ENCODE measurements around the gene MYBPC1. TPM values are rescaled to one million over a fixed set of nuclear protein-coding genes. Genes with fewer than 3 reads are reported as not detected.
"Not testable (repeated sequence)": the region's sequence is repeated elsewhere in the genome, so short reads cannot be mapped to it uniquely, and the experiment has no call there.

The MYBPC1 gene
- 1 to 10 TPM in 1 of 3 donors, under 1 TPM in 1, not detected in 1; 0.39 to 1.7 TPM for polyA plus RNA-seq (ENCODE audit: insufficient read length in 3 of 3)
- long read RNA-seq, donor 1 = 0 reads
- long read RNA-seq, donor 2 = 0 reads
- long read RNA-seq, donor 3 = 0 reads
- long read RNA-seq, donor 4 = 0 reads
- long read RNA-seq, donor 5 = 0 reads
- long read RNA-seq, donor 6 = 0 reads
- long read RNA-seq, donor 7 = 0 reads
- long read RNA-seq, donor 8 = 0 reads
- long read RNA-seq, donor 9 = 0 reads
- long read RNA-seq, donor 10 = 0 reads
- long read RNA-seq, donor 11 = 0 reads
- long read RNA-seq, donor 12, partial matches to known transcripts = 25 of 25 reads
- long read RNA-seq, donor 12, other reads (novel, unspliced or antisense) = 0 of 25 reads
- long read RNA-seq, donor 13 = 0 reads
- long read RNA-seq, donor 14 = 0 reads
- long read RNA-seq, donor 15, partial matches to known transcripts = 7 of 8 reads
- long read RNA-seq, donor 15, other reads (novel, unspliced or antisense) = 0 of 8 reads
- long read RNA-seq, donor 16 = 0 reads

GRCh38 chr12:101594700-101595099 is at the start of gene MYBPC1:
MYBPC1 (plus strand) TSS chr12:101594971; CDS start chr12:101595071, 100 bp downstream.
- DNase-seq = no peak

- no peak for DNase-seq
Measured at GRCh38 chr12:101551362-101552114, 43.2 kb upstream of the MYBPC1 start.

GRCh38 chr12:101552277-101552676 is 42.5 kb upstream of the MYBPC1 start:
- peak; percentile 16 for DNase-seq

GRCh38 chr12:101557094-101557493 is 37.7 kb upstream of the MYBPC1 start:
- DNase-seq = no peak

- not testable (repeated sequence) for DNase-seq
Measured at GRCh38 chr12:101558726-101559125, 36.0 kb upstream of the MYBPC1 start.

GRCh38 chr12:101563212-101563611 is 31.6 kb upstream of the MYBPC1 start:
- no peak for DNase-seq

GRCh38 chr12:101564912-101565311 is 29.9 kb upstream of the MYBPC1 start:
- DNase-seq = no peak

- DNase-seq = no peak
Measured at GRCh38 chr12:101566318-101566717, 28.5 kb upstream of the MYBPC1 start.

GRCh38 chr12:101567918-101568317 is 26.9 kb upstream of the MYBPC1 start:
- DNase-seq = no peak

- peak; percentile 41 for DNase-seq
Measured at GRCh38 chr12:101570047-101570446, 24.7 kb upstream of the MYBPC1 start.

GRCh38 chr12:101571105-101571504 is 23.7 kb upstream of the MYBPC1 start:
- no peak for DNase-seq

GRCh38 chr12:101573743-101574142 is 21.0 kb upstream of the MYBPC1 start:
- no peak for DNase-seq

GRCh38 chr12:101578417-101578816 is 16.4 kb upstream of the MYBPC1 start:
- DNase-seq = no peak

- DNase-seq = no peak
Measured at GRCh38 chr12:101581190-101581589, 13.6 kb upstream of the MYBPC1 start.

- no peak for DNase-seq
Measured at GRCh38 chr12:101582937-101583336, 11.8 kb upstream of the MYBPC1 start.

- DNase-seq = no peak
Measured at GRCh38 chr12:101590383-101590782, 4.4 kb upstream of the MYBPC1 start.

GRCh38 chr12:101591781-101592180 is 3.0 kb upstream of the MYBPC1 start:
- no peak for DNase-seq

- DNase-seq = no peak
Measured at GRCh38 chr12:101592448-101592847, 2.3 kb upstream of the MYBPC1 start.

- DNase-seq = no peak
Measured at GRCh38 chr12:101592921-101593320, 1.9 kb upstream of the MYBPC1 start.

- DNase-seq = no peak
Measured at GRCh38 chr12:101596172-101596571, 1.4 kb downstream of the MYBPC1 start.

- no peak for DNase-seq
Measured at GRCh38 chr12:101597164-101597563, 2.4 kb downstream of the MYBPC1 start.

GRCh38 chr12:101598483-101598882 is 3.7 kb downstream of the MYBPC1 start:
- no peak for DNase-seq

GRCh38 chr12:101599311-101599710 is 4.5 kb downstream of the MYBPC1 start:
- no peak for DNase-seq
